PC-9 (cell line): Measurements from ENCODE around the gene NHLRC4. TPM values are rescaled to one million over a fixed set of nuclear protein-coding genes. Genes with fewer than 3 reads are reported as not detected.

ENCODE experiments used
- BruUV-seq: library from RNA; stranded (reverse); fragments of 400-500 nt; replicated peaks from 2 replicates; lab custom pipeline; 2021; lab: Mats Ljungman, UMichigan
- CTCF ChIA-PET: fragments of 300-600 bp; sonication (Branson Sonifier 250); formaldehyde crosslinking; loops from one replicate; lab custom pipeline; 2022; ENCODE audit warnings: antibody characterized with exemption; lab: Charles Lee
- POLR2A ChIA-PET: fragments of 300-600 bp; sonication (Branson Sonifier 250); formaldehyde crosslinking; loops from one replicate; lab custom pipeline; 2022; ENCODE audit warnings: antibody characterized with exemption; ENCODE audit not compliant: unreplicated experiment; lab: Charles Lee
- DNase-seq, 2 experiments: peaks; one replicate each; pipeline versions ENCODE4 v3.0.0 to v3.0.0-alpha.2; 2015 to 2022; ENCODE audit warnings: mixed read lengths in 1 of 2
- H2AFZ ChIP-seq: fragments of 200-600 bp; sonication (generic); 2 replicates; pipeline ENCODE4 v1.8.1; 2017; ENCODE audit warnings: antibody characterized with exemption
- H3F3A ChIP-seq: fragments of 200-600 bp; sonication (generic); 2 replicates; pipeline ENCODE4 v1.8.1; 2017; ENCODE audit warnings: antibody characterized with exemption, mild to moderate bottlenecking, low read depth; ENCODE audit not compliant: insufficient read depth
- H3K27ac ChIP-seq: fragments of 200-600 bp; sonication (generic); 2 replicates; pipeline ENCODE4 v1.6.1; 2016; ENCODE audit warnings: mixed run types
- H3K27me3 ChIP-seq: fragments of 200-600 bp; sonication (generic); 2 replicates; pipeline ENCODE4 v1.6.1; 2016; ENCODE audit warnings: low read depth, mixed run types; ENCODE audit not compliant: insufficient read depth
- H3K36me3 ChIP-seq: fragments of 200-600 bp; sonication (generic); 2 replicates; pipeline ENCODE4 v1.6.1; 2016; ENCODE audit warnings: low read depth, mixed run types
- H3K4me1 ChIP-seq: fragments of 200-600 bp; sonication (generic); replicated peaks from 2 replicates; pipeline ENCODE4 v1.6.1; 2016; ENCODE audit warnings: mixed run types; ENCODE audit not compliant: insufficient read depth
- H3K4me2 ChIP-seq: fragments of 200-600 bp; sonication (generic); 2 replicates; pipeline ENCODE4 v1.6.1; 2017; ENCODE audit warnings: mixed run types
- H3K4me3 ChIP-seq: fragments of 200-600 bp; sonication (generic); 2 replicates; pipeline ENCODE4 v1.6.1; 2016; ENCODE audit warnings: mixed run types
- H3K79me2 ChIP-seq: fragments of 200-600 bp; sonication (generic); 2 replicates; pipeline ENCODE4 v1.6.1; 2017; ENCODE audit warnings: low read depth, mixed run types
- H3K9me2 ChIP-seq: fragments of 200-600 bp; sonication (generic); 2 replicates; pipeline ENCODE4 v1.8.1; 2017; ENCODE audit warnings: mild to moderate bottlenecking; ENCODE audit not compliant: insufficient read depth
- H3K9me3 ChIP-seq: fragments of 200-600 bp; sonication (generic); 2 replicates; pipeline ENCODE4 v1.8.1; 2016; ENCODE audit warnings: low read depth; ENCODE audit not compliant: insufficient read depth
- H4K20me1 ChIP-seq: fragments of 200-600 bp; sonication (generic); 2 replicates; pipeline ENCODE4 v1.8.1; 2017; ENCODE audit not compliant: insufficient read depth
- CTCF ChIP-seq: fragments of 200-600 bp; sonication (generic); conservative IDR thresholded peaks from 2 replicates; pipeline ENCODE4 v1.6.1; 2017; ENCODE audit warnings: mixed run types, antibody characterized with exemption, mild to moderate bottlenecking, moderate library complexity
- EZH2 ChIP-seq: fragments of 200-600 bp; sonication (generic); IDR thresholded peaks from 2 replicates; pipeline ENCODE4 v1.8.0; 2017; ENCODE audit warnings: antibody characterized with exemption, low read depth
- intact Hi-C: fragments of 100-400 bp; cut with micrococcal nuclease; formaldehyde crosslinking; loops from one replicate; pipeline ENCODE4 v1.10.0; 2022; ENCODE audit not compliant: unreplicated experiment
- total RNA-seq: library from RNA; stranded (reverse); gene quantifications from 2 replicates; pipeline ENCODE4 v1.2.3, GENCODE V29; 2021

The NHLRC4 gene
- total RNA-seq, 1 experiment from 2014 or later, result not detected

DNA sequence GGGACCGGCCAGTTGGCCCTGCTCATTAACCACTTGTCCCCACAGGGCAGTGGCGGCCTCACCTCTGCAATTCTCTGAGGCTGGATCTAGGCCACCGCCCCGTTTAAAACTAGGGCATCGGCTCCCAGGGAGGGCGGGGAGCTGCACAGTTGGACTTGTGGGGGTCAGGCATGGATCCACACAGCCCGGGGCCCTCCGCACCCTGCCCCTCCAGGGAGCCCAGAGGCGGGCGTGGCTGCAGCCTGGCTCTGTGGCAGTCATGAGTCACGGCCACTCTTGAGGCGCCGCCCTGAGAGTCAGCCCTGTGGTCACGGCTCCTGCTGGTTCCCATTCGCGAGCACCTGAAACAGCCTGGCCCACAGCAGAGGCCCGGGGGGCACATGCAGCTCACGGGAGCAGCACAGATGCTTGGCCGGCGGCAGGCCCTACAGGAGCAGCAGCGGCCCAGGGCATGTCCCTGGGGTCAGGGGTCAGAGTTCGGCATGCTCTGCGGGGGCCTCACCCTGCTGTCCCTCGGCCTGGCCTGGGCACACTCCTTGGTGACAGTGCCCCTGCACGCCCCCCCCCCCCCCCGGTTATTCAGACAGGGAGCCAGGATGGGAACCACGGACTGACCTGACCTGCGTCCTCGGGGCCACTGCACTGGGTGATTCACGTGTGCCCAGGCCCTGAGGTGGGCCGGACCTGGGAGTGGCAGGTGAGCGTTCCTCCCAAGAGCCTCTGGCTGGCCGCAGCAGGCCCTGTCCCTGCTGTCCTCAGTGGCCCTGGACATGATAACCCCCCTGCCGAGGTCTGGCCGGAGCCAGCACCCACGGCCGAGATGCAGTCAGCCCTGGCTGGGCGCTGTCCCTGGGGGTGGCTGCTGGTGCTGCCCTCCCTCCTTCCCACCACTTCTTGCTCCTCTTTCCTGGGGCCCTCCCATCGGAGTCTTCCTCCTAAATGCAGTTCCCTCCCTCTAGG, 31.1 kb upstream of the NHLRC4 start:
- ChIA-PET CTCF (interaction anchor here (0.6 kb wide), 1 partner anchor 144 kb away, joined by 3 read pairs; no protein-coding TSS in a partner anchor), POLR2A (interaction anchor here (0.6 to 1.0 kb wide), 2 partner anchors 33 to 100 kb away, joined by 3 to 5 read pairs; partner anchors contain the start of gene METTL26)
- H3F3A ChIP-seq, result peaks cover 34% of the 10 kb centered on the region; the same call in 1 of the 2 replicates
- H2AFZ ChIP-seq, result no peak overlapping the region
- H3K9me2 ChIP-seq, result no peaks in the 10 kb centered on the region
- H3K79me2 ChIP-seq, result peaks cover 95% of the 10 kb centered on the region
- no TSS peak for BruUV-seq
- H3K27me3 ChIP-seq, result no peaks in the 10 kb centered on the region
- TF ChIP-seq CTCF (no peak; the same call in 1 of the 2 replicates), EZH2 (no peak)
- no peaks in the 10 kb centered on the region for H3K36me3 ChIP-seq
- H3K27ac ChIP-seq, result peak overlapping the region; percentile 66
- peaks cover 91% of the 10 kb centered on the region for H4K20me1 ChIP-seq
- peak overlapping the region; percentile 55 for H3K4me2 ChIP-seq
- peak; percentile 92 to 99 for DNase-seq
- H3K4me1 ChIP-seq, result peaks cover 33% of the 10 kb centered on the region
- intact Hi-C loops, result loop anchor here (2.0 kb wide), 3 partner anchors 33 to 135 kb away; partner anchors contain the start of genes DECR2 and PIGQ
- no peaks in the 10 kb centered on the region for H3K9me3 ChIP-seq
- H3K4me3 ChIP-seq, result no peak overlapping the region

- no peak overlapping the region for H3K4me3 ChIP-seq
- peaks cover 34% of the 10 kb centered on the region; the same call in 1 of the 2 replicates for H3F3A ChIP-seq
- TF ChIP-seq EZH2 (no peak), CTCF (no peak)
- no peaks in the 10 kb centered on the region for H3K9me3 ChIP-seq
- no peak overlapping the region for H3K27ac ChIP-seq
- intact Hi-C loops, result no loop called here
- H3K4me2 ChIP-seq, result peak overlapping the region; percentile 55; the same call in 1 of the 2 replicates
- BruUV-seq, result no TSS peak
- H2AFZ ChIP-seq, result no peak overlapping the region
- POLR2A ChIA-PET, result no interaction called here
- no peaks in the 10 kb centered on the region for H3K9me2 ChIP-seq
- H3K79me2 ChIP-seq, result peaks cover 93% of the 10 kb centered on the region
- H3K27me3 ChIP-seq, result no peaks in the 10 kb centered on the region
- H4K20me1 ChIP-seq, result peaks cover 84% of the 10 kb centered on the region
- no peak for DNase-seq
- H3K4me1 ChIP-seq, result peaks cover 33% of the 10 kb centered on the region
- CTCF ChIA-PET, result no interaction called here
- H3K36me3 ChIP-seq, result no peaks in the 10 kb centered on the region
Observed at GRCh38 chr16:536746-537145, 30.1 kb upstream of the NHLRC4 start.

GRCh38 chr16:537415-538335, 29.1 kb upstream of the NHLRC4 start:
- intact Hi-C loops, result no loop called here
- no peak for TF ChIP-seq CTCF
- no peak for TF ChIP-seq EZH2

More at GRCh38 chr16:537415-538335, 29.1 kb upstream of the NHLRC4 start:
- no peak for DNase-seq
- Histone ChIP-seq H2AFZ (no peak overlapping the region), H3K36me3 (no peaks in the 10 kb centered on the region), H3K4me3 (no peak overlapping the region), H3K27ac (no peak overlapping the region), H4K20me1 (peaks cover 79% of the 10 kb centered on the region), H3K9me3 (no peaks in the 10 kb centered on the region), H3K79me2 (peaks cover 91% of the 10 kb centered on the region), H3K4me1 (peaks cover 33% of the 10 kb centered on the region), H3K4me2 (no peak overlapping the region), H3K9me2 (no peaks in the 10 kb centered on the region), H3K27me3 (no peaks in the 10 kb centered on the region), H3F3A (peaks cover 34% of the 10 kb centered on the region; the same call in 1 of the 2 replicates)
- POLR2A ChIA-PET, result no interaction called here
- CTCF ChIA-PET, result no interaction called here
- no TSS peak for BruUV-seq
